ENCODE data around the gene CCDC40. TPM values are rescaled to one million over a fixed set of nuclear protein-coding genes. Genes with fewer than 3 reads are reported as not detected.

Gene CCDC40
- total and polyA plus RNA-seq, 2 of the 13 experiments (the other 11 are each of a cell fraction or from before 2014, with no cell fraction given): 4.1 to 5.5 TPM

GRCh38 chr17:79991924-79992648 is 44.4 kb upstream of the CCDC40 start (continued):
- TF ChIP-seq MED1 (CRISPR knock-in tag; IDR thresholded peaks at IDR 0.05) (peak; percentile 71), ZNF160 (CRISPR knock-in tag; IDR thresholded peaks at IDR 0.05) (no peak), RARG (CRISPR knock-in tag; IDR thresholded peaks at IDR 0.05; ENCODE audit: low read depth) (no peak), SMAD1 (CRISPR knock-in tag; IDR thresholded peaks at IDR 0.05; ENCODE audit: borderline replicate concordance, low read depth) (no peak), ZNF362 (CRISPR knock-in tag; IDR thresholded peaks at IDR 0.05; ENCODE audit: borderline replicate concordance) (0 out of 2 replicates have a peak, but pooled peaks have one; percentile 31), ZNF232 (CRISPR knock-in tag; IDR thresholded peaks at IDR 0.05; ENCODE audit: borderline replicate concordance) (peak; percentile 48; the same call in 1 of the 2 replicates)

- peaks cover 85% of the 10 kb centered on the region for H3K4me1 ChIP-seq (ENCODE audit: insufficient read depth, low read length)
- no peak overlapping the region for H2AFZ ChIP-seq (ENCODE audit: low read length)
- no peaks in the 10 kb centered on the region for H3K36me3 ChIP-seq (replicated peaks in 1 of 2; ENCODE audit: control insufficient read depth in 1 of 2, insufficient read depth in 2 of 2, low read length in 2 of 2)
- 3% methylated on average over 9 of the region's 10 CpGs for WGBS (ENCODE audit: low lambda C conversion rate)
- FAIRE-seq (no peak), ATAC-seq (peak; percentile 4), DNase-seq (ENCODE audit: low spot score) (no peak)
- no peaks in the 10 kb centered on the region for H3K9me3 ChIP-seq (ENCODE audit: low read length)
- no peaks in the 10 kb centered on the region for H4K20me1 ChIP-seq (ENCODE audit: insufficient read depth, low read length)
- H3K4me2 ChIP-seq (ENCODE audit: low read depth, low read length): peak overlapping the region; percentile 99
- H3K27ac ChIP-seq (ENCODE audit: extremely low read length, insufficient read depth, low read length): peak overlapping the region; percentile 98
- BruUV-seq (replicated peaks): TSS peak; percentile 95
- H3K9ac ChIP-seq (ENCODE audit: insufficient read depth, low read depth, low read length): peak overlapping the region; percentile 88
- in situ Hi-C loops (cut with HindIII; ENCODE audit: extremely low pct_ligation_motif_present, low pct_unique_long_range_greater_than_20kb): loop anchor here (5.0 kb wide), 3 partner anchors 66 to 181 kb away; partner anchors contain the start of gene CBX4
- ChIA-PET CTCF (ENCODE audit: low intra/inter-chr PET ratio, low total read pairs) (interaction anchor here (0.9 to 1.3 kb wide), 3 partner anchors 18 to 247 kb away, joined by 3 to 5 read pairs (median 3); no protein-coding TSS in a partner anchor), POLR2A (interaction anchor here (0.7 to 10.9 kb wide), 65 partner anchors 8 to 965 kb away, joined by 3 to 333 read pairs (median 5); partner anchors contain the start of genes CBX2, CBX4, CBX8 and GAA)
- H3K27me3 ChIP-seq (ENCODE audit: control insufficient read depth in 1 of 2, insufficient read depth in 2 of 2, low read length in 2 of 2): no peaks in the 10 kb centered on the region
- H3K4me3 ChIP-seq (replicated peaks in 1 of 3; ENCODE audit: insufficient read depth in 1 of 3, low read depth in 2 of 3, low read length in 3 of 3): peak overlapping the region; percentile 51 to 77 (median 62)
- H3K79me2 ChIP-seq (ENCODE audit: insufficient read depth, low read length): peaks cover 10% of the 10 kb centered on the region
- intact Hi-C loops (cut with micrococcal nuclease; ENCODE audit: unreplicated experiment): loop anchor here (2.0 kb wide), 3 partner anchors 148 to 196 kb away; partner anchors contain the start of gene CBX8
- no peak for TF ChIP-seq ZNF451 (CRISPR knock-in tag; IDR thresholded peaks at IDR 0.05)
- TF ChIP-seq NCOR1 (IDR thresholded peaks at IDR 0.05; ENCODE audit: borderline replicate concordance, low read length): no peak
- TF ChIP-seq ZNF256 (CRISPR knock-in tag; conservative IDR thresholded peaks at IDR 0.05): no peak
- TF ChIP-seq IRF2 (CRISPR knock-in tag; IDR thresholded peaks at IDR 0.05): no peak
- TF ChIP-seq CCAR2 (optimal IDR thresholded peaks at IDR 0.05; ENCODE audit: low read depth, low read length): peak; percentile 60
- TF ChIP-seq IKZF4 (CRISPR knock-in tag; IDR thresholded peaks at IDR 0.05; ENCODE audit: borderline replicate concordance, low read depth, not compliant biosample characterization): peak; percentile 36
- TF ChIP-seq MEIS1 (CRISPR knock-in tag; IDR thresholded peaks at IDR 0.05; ENCODE audit: borderline replicate concordance): peak; percentile 72; the same call in 1 of the 2 replicates
- peak; percentile 20; the same call in 1 of the 2 replicates for TF ChIP-seq REL (CRISPR knock-in tag; conservative IDR thresholded peaks at IDR 0.05)
- TF ChIP-seq SRF (IDR thresholded peaks at IDR 0.05; ENCODE audit: low read depth, low read length): no peak
- no peak for TF ChIP-seq ZNF326 (CRISPR knock-in tag; IDR thresholded peaks at IDR 0.05; ENCODE audit: borderline replicate concordance)
- no peak for TF ChIP-seq NR2C2 (CRISPR knock-in tag; IDR thresholded peaks at IDR 0.05; ENCODE audit: borderline replicate concordance)
- no peak; the same call in 1 of the 2 replicates for TF ChIP-seq ZNF777 (CRISPR knock-in tag; IDR thresholded peaks at IDR 0.05)
- TF ChIP-seq ZNF430 (CRISPR knock-in tag; IDR thresholded peaks at IDR 0.05): no peak
Measured at GRCh38 chr17:79992649-79993389, 43.6 kb upstream of the CCDC40 start.
